NCI-H446 treated with DMSO at 0.1 percent for 48 hours (cell line): Measurements from ENCODE around the gene MAP3K21.

ENCODE experiments used
- DNase-seq: peaks from one replicate; lab custom pipeline; 2025; lab: John Stamatoyannopoulos, UW

The MAP3K21 gene

DNA sequence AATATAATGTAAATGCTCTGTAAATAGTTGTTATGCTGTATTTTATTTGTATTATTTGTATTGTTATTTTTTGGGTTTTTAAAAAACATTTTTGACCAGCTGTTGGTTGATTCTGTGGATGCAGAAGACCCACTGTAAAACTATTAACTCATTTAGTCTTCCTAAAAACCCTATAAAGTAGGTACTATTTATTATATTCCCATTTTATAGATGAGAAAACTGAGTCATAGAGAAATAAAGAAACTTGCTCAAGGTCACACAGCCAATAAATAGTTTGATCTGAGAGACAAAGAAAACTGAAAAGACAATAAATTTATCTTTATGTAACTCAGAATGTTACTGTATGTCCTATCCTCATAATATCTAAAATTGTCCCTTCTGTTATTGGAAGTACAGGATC lies 1.2 kb upstream of the MAP3K21 start:
- DNase-seq = no peak

DNA sequence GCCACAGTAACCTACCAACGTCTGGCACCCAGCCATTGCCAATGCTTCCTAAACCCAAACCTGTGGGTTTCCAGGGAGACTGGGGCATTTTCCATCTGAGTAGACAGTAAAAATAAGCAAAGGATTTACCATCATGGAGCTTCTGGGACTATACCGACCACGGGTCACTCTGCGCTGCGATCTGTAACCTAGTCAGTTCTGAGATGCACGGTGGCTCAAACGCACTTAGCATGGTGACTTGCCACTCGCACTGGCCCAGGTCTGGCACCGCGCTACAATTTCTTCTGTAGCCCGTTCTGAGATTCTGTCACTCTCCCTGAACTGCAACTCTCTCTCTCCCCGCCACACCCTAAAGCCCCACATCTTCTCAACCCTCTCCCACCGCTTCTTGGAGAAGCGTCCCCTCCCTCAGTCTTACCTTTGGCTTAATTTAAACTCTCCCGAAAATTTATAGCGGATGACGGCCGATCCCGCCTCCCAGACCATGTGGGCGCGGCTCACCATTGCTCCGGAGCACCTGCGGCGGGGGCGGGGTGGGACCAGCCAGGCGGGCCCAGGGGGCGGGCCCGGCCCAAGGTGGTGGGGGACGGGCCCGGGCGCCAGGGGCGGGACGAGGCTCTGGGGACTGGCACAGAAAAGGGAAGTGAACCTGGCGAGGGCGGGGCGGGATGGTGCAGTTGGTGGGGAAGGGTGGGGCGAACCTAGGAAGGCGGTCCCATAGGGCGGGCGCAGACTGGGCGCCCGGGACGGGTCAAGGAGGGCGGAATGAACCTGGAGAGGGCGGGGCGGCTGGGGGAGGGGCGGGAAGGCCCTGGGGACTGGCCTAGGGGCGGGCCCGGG lies 493 bp upstream of the MAP3K21 start:
- DNase-seq = peak; percentile 69

DNA sequence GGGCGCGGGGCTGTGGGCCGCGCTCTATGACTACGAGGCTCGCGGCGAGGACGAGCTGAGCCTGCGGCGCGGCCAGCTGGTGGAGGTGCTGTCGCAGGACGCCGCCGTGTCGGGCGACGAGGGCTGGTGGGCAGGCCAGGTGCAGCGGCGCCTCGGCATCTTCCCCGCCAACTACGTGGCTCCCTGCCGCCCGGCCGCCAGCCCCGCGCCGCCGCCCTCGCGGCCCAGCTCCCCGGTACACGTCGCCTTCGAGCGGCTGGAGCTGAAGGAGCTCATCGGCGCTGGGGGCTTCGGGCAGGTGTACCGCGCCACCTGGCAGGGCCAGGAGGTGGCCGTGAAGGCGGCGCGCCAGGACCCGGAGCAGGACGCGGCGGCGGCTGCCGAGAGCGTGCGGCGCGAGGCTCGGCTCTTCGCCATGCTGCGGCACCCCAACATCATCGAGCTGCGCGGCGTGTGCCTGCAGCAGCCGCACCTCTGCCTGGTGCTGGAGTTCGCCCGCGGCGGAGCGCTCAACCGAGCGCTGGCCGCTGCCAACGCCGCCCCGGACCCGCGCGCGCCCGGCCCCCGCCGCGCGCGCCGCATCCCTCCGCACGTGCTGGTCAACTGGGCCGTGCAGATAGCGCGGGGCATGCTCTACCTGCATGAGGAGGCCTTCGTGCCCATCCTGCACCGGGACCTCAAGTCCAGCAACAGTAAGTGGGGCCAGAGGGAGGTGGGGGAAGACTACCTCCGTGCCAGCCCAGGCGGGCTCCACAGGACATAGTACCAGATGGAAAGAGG lies 808 bp downstream of the MAP3K21 start:
- DNase-seq = peak; percentile 20

DNA sequence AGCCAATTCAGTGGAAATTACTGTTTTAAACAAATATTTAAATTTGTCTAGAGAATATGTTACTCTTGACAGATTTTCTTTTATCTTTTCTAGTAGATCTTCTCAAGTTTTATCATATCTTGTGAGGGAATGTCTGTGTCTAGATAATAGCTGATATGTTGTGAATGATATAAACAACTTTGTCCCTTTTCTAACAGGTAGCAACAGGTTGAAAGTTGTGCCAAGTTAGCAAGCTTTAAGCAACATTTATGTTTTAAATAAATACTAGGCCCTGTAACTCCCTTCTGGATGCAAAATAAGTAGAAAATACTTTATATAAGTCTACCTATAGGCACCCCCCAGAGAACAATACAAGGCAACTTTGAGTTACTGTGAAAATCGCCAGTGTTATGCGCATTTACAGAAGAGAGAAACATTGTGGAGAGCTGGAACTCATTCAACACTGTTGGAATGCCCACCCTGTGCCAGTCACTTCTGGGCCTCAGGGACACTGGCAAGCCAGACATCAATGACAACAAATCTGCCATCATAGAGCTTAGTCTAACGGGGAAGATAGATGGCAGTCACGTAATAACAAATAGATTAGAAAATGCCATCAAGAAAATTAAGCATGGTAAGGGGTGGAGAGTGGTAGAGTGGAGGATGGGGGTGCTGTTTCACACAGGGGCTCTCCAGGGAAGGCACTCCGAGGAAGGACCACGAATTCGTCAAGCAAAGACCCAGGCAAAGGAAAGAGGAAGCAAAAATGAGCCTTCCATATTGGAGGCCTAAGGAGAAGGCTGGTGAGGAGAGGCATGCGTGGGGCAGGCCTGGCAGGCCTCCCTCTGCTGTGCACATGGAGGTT lies 4.4 kb downstream of the MAP3K21 start:
- DNase-seq = no peak

DNA sequence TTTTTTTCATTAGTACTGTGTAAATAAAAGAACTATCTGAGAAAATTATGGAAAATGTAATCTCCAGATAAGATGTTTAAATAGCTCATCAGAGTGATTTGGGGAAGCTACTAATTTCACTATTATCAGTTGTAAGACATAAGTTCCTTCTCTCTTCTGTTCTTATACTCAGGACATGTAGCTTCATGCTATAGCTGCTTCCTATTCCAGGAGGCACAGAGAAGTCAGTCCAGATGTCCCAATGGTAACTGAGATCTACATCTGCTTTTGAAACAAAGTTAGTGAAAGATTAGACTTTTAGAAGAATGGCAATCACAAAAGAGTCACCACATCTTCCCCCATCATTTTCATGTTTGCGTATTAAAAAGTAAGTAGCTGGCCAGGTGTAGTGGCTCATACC lies 5.6 kb downstream of the MAP3K21 start:
- DNase-seq = no peak

DNA sequence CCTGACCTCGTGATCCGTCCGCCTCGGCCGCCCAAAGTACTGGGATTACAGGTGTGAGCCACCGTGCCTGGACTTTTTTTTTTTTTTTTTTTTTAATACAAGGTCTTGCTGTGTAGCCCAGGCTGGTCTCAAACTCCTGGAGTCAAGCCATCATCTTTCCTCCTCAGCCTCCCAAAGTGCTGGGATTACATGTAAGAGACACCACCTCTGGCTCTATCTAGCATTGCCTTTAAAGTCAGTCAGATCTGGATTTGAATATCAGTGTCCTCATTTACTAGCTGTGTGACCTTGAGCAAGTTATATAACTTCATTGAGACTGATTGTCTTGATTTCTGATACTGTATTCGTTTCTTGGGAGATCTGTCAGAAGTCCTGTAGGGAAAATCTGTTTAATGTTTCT lies 6.6 kb downstream of the MAP3K21 start:
- DNase-seq = no peak

DNA sequence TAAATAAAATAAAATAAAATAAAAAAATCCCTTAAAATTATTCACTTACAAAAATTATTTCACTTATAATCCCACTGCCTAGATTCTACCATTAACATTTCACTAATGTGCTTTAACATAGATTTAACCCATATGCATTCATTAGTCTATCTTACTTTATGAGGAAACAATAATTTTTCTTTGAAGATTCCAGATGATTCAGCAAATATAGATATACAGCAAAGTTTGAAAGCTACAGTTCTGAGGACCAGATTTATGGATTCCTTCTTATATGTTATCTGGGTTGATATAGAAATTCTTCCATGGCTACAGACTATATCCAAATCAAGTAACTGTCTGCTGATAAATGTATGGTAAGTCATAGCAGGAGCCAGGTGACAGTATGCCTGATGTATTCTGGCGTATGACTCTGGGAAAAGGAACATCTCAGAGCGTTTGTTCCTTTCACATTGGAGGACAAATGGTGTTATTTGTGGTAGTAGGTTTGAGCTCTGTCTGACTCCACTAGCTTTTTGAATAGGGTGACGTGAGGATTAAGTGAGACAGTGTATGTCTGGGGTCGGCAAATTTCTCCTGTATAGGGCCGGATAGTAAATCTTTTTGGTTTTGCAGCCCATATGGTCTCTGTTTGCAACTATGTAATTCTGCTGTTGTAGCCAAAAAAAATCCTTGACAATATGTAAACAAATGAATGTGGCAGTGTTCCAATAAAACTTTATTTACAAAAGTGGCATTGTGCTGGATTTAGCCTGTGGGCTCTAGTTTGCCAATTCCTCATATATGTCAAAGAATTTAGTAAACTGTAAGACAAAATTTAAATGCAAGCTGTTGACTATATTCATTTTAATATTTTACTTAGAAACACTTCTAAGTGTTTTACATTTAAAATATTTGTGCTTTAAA lies 9.3 kb downstream of the MAP3K21 start:
- no peak for DNase-seq

DNA sequence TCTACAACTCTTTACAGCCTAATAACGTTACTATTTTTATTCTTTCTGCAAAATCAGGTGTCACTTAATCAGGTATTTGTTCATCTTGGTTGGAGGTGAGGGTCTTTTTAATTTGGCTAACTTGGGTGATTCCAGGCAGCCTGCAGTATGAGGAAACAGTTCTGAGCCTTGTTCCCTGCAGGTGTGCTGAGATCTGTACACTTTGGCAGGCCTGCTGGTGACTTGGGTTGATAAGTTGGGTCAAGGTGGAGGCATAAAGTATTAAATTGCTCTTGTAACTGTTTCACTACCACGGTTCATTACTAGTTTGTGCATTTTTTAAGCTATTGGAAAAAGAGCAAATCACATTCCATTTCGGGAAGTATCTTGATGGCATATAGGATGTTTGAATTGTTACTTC lies 10.0 kb downstream of the MAP3K21 start:
- no peak for DNase-seq

DNA sequence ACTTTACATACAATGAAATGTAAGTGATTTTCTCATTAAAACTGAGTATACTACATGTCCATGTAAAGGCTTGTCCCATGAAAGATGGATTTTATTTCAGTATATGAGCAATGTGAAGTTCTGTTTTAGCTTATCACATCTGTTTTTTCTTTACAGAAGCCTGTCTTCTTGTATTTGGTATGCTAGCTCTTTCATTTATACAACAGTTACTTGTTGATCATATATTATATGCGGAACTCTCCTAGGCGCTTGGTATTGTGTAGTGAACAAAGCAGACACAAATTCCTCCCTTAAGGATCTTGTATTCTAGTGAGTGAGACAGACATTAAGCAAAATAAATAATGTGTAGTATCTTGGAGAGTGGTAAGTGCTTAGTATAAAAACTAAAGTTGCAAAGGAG lies 10.6 kb downstream of the MAP3K21 start:
- no peak for DNase-seq

DNA sequence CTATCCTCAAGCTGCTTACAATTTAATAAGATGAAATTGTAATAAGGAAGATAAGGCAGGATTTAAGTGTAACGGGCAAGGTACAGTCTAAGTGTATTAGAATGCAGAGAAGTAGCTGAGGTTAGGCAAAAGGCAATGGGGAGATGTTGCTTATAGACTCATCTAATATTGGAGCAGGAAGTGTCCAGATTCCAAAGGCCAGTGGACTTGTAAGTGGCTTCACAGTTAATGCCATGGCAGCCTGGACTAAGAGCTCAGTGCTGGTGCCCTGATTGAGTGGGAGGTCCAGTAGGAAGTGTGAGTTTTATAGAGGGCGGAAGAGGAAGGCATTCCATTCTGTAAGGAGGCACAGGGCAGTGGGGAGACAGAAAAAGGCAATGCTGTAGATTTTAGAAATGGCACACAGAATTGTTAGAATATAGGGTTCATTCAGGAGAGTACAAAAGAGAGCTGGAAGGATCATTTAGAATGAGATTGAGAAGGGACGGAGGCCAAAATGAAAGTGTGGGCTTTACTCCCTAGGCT lies 12.6 kb downstream of the MAP3K21 start:
- no peak for DNase-seq

DNA sequence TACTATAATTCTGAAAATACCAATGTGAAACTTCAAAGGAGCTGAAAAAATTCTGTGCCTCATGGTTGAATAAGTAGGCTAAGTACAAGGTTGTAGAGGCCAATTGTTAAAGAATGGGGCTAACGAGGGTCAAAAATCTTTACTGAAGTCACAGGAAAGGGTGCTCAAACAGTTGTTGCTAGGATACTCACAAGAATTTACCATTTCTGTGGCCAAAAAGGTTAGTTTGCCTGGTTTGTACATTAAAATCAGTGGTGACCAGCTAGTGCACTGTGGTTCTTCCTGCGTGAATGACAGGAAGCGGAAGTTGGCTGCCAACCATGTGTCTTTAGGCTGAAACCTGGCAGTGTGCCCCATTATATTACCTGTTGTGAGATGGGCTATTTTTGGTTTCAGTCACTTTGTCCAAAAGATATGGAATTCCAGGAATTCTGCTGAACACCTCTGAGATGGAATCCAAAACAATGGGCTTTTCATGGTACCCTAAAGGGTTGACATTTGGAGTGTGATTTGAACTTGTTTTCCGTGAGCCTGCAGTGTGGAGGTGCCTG lies 13.5 kb downstream of the MAP3K21 start:
- no peak for DNase-seq

DNA sequence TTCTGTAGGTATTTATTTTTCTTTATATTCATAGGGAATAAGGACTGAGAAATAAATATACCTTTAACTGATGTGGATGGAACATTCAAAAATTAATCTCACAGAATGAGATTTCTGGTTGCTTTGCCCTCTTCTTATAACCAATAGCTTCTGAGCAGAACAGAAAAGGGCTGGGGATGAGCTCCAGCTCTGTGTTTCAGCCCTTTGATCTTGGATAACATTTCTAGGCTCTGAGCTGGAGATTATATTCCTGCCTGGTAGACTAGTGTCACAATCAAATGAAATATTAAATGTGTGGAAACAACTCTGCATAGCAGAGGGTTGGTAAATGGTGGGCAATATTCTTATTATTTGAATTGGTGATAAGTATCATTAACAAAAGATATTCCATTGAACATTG lies 14.6 kb downstream of the MAP3K21 start:
- DNase-seq = no peak

DNA sequence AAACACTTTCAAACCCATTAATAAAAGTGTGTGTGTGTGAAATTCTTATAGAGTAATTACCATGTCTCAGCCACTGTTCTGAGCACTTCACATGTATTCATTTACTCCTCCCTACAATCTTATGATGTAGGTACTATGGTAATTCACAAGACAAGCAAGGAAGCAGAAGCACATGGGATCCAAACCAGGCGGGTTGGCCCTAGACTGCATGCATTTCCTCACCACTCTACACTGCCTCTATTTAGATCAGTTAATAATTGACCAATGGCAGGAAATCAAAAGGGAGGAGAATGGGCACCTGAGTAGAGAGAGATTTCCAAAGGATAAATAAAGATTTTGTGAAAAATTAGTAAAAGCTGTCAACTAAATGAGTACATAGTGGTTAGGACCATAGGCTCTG lies 15.7 kb downstream of the MAP3K21 start:
- DNase-seq = no peak

DNA sequence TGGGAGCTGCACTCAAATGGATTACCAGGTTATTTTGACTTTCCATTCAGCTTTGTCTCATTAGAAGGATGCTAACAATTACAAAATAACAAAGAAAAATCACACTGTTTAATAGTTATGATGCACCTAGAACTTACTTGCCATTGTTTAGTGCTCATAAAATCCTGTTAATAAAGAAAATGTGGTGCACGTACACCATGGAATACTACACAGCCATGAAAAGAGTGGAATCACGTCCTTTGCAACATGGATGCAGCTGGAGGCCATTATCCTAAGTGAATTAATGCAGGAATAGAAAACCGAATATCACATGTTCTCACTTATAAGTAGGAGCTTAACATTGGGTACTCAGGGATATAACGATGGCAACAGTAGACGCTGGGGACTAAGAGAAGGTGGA lies 19.8 kb downstream of the MAP3K21 start:
- DNase-seq = no peak

DNA sequence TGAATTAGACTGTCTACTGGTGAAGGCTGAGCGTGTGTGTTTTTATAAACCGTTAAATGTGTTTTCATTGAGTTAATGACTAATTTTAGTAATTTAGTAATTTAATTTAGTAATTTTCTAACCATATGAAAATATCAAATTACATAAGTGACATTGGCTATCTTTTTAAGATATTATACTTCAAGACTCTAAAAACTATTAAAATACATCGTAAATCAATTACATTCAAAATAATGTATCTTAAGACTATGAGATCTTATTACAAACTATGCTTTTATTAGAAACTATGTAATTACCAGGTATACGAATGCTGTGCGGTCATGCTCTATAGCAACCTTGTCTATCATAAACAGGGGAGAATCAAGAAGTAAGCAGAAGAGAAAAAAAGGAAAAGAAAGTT lies 21.6 kb downstream of the MAP3K21 start:
- no peak for DNase-seq

DNA sequence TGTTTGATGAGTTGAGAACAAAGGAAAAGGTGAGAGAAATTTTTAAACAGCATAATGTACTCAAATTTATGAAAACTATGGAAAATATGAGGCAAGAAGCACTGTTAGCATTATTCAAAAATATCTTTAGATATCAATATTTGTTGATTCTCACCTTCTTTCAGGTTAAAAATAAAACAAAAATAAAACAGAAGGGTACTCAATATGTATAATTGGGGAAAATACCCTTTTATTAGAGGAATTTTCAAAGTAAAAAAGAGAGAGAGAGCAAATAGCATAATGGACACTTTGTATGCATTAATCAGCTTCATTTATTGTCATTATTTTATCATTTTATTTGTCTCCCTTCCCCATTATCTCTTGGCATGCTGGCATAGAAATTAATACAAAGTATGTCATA lies 27.5 kb downstream of the MAP3K21 start:
- no peak for DNase-seq

DNA sequence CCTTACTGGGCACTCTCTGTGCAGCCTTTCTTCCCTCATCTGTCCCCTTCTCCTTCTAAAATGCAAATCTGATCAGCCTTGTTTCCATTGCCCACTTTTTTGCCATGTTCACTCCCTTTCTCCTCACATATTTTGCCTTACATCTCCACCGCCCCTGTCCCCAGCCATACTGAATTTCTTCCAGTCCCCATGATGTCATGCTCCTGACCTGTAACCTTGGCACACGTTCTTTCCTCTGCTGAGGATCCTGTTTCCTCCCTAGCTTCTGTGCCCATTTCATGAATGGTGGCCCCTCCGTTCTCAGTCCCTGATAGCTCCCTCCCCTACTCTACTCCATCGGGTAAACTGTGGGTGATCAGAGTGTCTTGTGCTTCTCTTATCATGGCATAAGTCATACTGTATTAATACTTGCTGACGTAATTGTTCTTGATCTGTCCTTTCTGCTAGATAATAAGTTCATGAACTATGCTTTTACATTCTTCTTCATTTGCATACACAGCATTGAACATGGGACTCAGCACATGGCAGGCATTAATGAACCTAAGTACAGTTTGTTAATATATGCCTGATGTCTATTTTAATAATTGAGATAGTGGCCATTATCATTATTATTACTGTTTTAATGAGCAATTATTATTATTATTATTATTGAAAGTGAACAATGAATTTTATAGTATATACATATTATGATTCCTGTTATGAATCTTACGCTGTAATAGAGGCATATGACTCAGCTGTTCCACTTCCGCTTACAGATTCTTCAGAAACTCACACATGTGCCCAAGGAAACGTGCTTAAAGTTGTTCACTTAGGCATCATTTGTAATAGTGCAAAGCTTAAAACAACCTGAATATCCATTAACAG lies 28.5 kb downstream of the MAP3K21 start:
- no peak for DNase-seq

DNA sequence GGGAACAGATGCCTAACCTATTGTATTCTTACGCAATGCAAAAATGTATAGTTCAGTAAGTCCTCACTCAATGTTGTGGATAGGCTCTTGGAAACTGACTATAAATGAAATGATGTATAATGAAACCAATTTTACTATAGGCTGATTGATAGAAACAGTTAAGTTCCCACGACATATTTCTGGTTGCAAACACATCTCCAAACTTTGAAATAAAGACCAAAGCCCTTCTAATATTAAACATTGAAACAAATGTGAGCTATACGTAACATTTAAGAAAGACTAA lies 29.1 kb downstream of the MAP3K21 start:
- DNase-seq = no peak

DNA sequence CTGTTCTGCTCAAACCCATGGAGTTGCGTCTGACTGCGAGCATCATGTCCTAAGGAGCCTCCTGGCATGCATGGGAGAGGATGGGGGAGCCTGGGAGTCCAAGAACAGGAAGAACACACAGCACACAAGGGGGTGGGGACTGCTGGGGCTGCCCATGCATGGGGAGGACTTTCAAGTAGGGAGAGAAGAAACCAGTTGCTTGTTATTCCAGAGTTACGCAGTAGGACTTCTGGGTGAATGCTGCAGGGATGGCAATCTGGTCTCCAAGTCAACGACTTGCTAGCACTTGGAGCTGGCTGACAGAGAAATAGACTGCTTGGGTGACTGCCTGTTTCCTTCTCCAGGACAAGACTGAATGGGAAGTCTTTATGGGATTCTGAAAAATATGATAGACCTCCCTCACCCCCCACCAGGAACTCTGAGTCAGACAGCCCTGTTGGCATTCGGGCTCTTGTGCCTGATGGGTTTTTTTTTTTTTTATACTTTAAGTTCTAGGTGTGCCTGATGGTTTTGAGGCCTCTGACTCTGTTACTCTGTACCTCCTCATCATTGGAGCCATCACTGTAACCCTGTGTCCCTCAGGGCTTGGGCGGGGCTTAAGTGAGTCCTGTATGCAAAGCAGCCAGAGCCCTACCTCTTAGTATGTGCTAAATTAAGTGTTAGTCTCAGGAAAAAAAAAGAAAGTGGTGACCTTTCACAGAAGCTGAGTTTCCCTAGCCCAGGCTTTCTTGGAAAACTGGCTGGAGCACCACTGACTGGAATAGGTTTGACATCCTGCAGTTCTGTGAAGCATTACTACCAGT lies 30.3 kb downstream of the MAP3K21 start:
- DNase-seq = no peak
